Smooth muscle cell (in vitro differentiated cells): ENCODE measurements around the gene HYDIN. TPM values are rescaled to one million over a fixed set of nuclear protein-coding genes. Genes with fewer than 3 reads are reported as not detected.
"Not testable (repeated sequence)": the region's sequence is repeated elsewhere in the genome, so short reads cannot be mapped to it uniquely, and the experiment has no call there.

Experiments
- DNase-seq: peaks from one replicate; lab custom pipeline; 2025; ENCODE audit not compliant: unreplicated experiment; lab: John Stamatoyannopoulos, UW
- H2AFZ ChIP-seq: fragments of 200-600 bp; sonication (generic); 2 replicates; pipeline ENCODE4 v1.6.0; 2016; ENCODE audit warnings: antibody characterized with exemption, low read depth, mild to moderate bottlenecking
- H3F3A ChIP-seq: fragments of 200-600 bp; sonication (generic); 2 replicates; pipeline ENCODE4 v1.6.0; 2017; ENCODE audit warnings: antibody characterized with exemption, low read depth
- H3K27ac ChIP-seq: fragments of 200-600 bp; sonication (generic); 2 replicates; pipeline ENCODE4 v1.5.1; 2016; ENCODE audit warnings: low read depth, mild to moderate bottlenecking
- H3K27me3 ChIP-seq: fragments of 200-600 bp; sonication (generic); 2 replicates; pipeline ENCODE4 v1.6.1; 2016; ENCODE audit warnings: low read depth, mild to moderate bottlenecking
- H3K36me3 ChIP-seq: fragments of 200-600 bp; sonication (generic); 2 replicates; pipeline ENCODE4 v1.5.1; 2016; ENCODE audit warnings: low read depth
- H3K4me1 ChIP-seq: fragments of 200-600 bp; sonication (generic); 2 replicates; pipeline ENCODE4 v1.5.1; 2016; ENCODE audit warnings: low read depth
- H3K4me2 ChIP-seq: fragments of 200-600 bp; sonication (generic); 2 replicates; pipeline ENCODE4 v1.6.0; 2016; ENCODE audit warnings: mild to moderate bottlenecking
- H3K4me3 ChIP-seq: fragments of 200-600 bp; sonication (generic); 2 replicates; pipeline ENCODE4 v1.5.1; 2016; ENCODE audit warnings: mild to moderate bottlenecking
- H3K79me2 ChIP-seq: fragments of 200-600 bp; sonication (generic); 2 replicates; pipeline ENCODE4 v1.6.0; 2016; ENCODE audit warnings: low read depth, mild to moderate bottlenecking
- H3K9ac ChIP-seq: fragments of 200-600 bp; sonication (generic); 2 replicates; pipeline ENCODE4 v1.6.0; 2016; ENCODE audit warnings: low read depth
- H3K9me3 ChIP-seq: fragments of 200-600 bp; sonication (generic); replicated peaks from 2 replicates; pipeline ENCODE4 v1.5.1; 2016; ENCODE audit warnings: low read depth
- H4K20me1 ChIP-seq: fragments of 200-600 bp; sonication (generic); 2 replicates; pipeline ENCODE4 v1.6.0; 2016; ENCODE audit warnings: low read depth
- WGBS: methylation state at CpG from one replicate; pipeline ENCODE4 v1.1.7; 2016; ENCODE audit warnings: low lambda C conversion rate; 5-methylcytosine and 5-hydroxymethylcytosine counted together
- polyA plus RNA-seq: library from polyadenylated mRNA; unstranded; fragments of >200 nt; fragmentation: Nextera tagmentation; extraction: Ambion mirVana; gene quantifications from 2 replicates; pipeline ENCODE4 v1.2.1, GENCODE V29; 2016
- total RNA-seq: library from RNA; depleted of rRNA; stranded (reverse); fragments of >200 nt; gene quantifications from 2 replicates; pipeline ENCODE4 v1.2.3, GENCODE V29; 2014

Gene HYDIN
- total and polyA plus RNA-seq, 2 experiments from 2014 or later: 0.41 to 0.45 TPM

DNA sequence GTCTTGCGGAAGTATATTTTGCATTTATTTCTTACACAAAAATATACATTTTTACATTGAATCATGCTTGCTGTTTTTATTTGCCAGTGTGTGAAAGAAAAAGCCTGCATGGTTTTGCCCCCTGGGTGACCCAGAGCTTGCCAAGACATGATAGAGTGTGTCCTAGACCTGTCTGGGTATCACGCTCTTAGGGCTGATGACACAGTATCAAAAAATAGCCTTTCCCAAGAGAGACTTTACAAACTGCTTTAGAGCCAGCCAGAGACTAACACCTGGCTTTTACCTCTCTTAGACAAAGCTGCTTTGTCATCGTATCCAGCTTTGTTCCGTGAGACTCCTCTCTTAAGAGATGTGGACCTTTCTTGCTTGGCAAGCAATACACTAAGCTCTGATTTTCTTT is 160.7 kb downstream of the HYDIN start:
- not testable (repeated sequence) for H3K27ac ChIP-seq, H4K20me1 ChIP-seq, H3K9me3 ChIP-seq, H3K36me3 ChIP-seq, H3K27me3 ChIP-seq, H3K9ac ChIP-seq, H3K4me1 ChIP-seq, DNase-seq, H3K79me2 ChIP-seq, H2AFZ ChIP-seq, H3K4me2 ChIP-seq, H3K4me3 ChIP-seq, H3F3A ChIP-seq
- 84% methylated on average over 4 of the region's 4 CpGs for WGBS

DNA sequence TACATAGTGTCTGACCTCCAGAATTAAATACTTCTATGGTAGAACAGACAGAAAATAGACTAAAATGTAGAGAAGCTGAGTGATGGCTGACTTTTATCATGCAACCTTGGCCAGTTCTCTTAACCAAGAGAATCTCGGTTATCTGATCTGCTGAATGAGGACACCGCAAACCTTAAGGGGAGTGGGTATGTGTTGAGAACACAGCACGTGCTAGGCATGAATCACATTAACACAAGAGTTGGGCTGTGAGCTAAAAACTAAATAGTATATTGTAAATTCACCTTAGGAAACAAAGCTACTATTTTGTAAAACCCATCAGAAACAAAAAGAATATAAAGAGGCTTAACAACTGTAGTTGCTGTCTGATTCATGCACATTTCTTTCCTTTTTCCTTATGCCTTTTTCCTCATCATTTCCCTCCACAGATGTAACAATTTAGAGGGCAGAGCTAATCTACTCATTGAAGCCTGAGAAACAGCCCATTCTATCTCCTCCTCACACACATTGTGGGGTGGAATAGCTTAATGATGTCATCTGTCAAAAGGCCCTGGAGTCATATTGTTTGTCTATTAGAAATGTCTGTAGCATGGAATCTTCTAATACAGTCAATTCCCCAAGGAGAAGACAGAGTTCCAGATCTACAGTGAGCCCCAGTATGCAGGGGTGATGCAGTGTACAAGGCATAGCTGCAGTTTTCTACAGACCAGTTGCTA is 176.5 kb downstream of the HYDIN start:
- H3K4me2 ChIP-seq, H3K4me3 ChIP-seq, H3K27me3 ChIP-seq, DNase-seq, H3K4me1 ChIP-seq, H2AFZ ChIP-seq, H3K36me3 ChIP-seq, H4K20me1 ChIP-seq, H3K27ac ChIP-seq, H3K79me2 ChIP-seq, H3K9me3 ChIP-seq, H3F3A ChIP-seq, H3K9ac ChIP-seq: not testable (repeated sequence)
- WGBS: 64% methylated on average over 3 of the region's 3 CpGs

- not testable (repeated sequence) for H3K9ac ChIP-seq, H3F3A ChIP-seq, H3K9me3 ChIP-seq, H3K4me3 ChIP-seq, H4K20me1 ChIP-seq, H3K79me2 ChIP-seq, H3K4me2 ChIP-seq, H3K27me3 ChIP-seq, DNase-seq, H2AFZ ChIP-seq, H3K36me3 ChIP-seq, H3K4me1 ChIP-seq
- peak overlapping the region; percentile 84 for H3K27ac ChIP-seq
- 41% methylated on average over 2 of the region's 2 CpGs for whole genome bisulfite sequencing
Observed at GRCh38 chr16:71050307-71050706, 180.2 kb downstream of the HYDIN start.

DNA sequence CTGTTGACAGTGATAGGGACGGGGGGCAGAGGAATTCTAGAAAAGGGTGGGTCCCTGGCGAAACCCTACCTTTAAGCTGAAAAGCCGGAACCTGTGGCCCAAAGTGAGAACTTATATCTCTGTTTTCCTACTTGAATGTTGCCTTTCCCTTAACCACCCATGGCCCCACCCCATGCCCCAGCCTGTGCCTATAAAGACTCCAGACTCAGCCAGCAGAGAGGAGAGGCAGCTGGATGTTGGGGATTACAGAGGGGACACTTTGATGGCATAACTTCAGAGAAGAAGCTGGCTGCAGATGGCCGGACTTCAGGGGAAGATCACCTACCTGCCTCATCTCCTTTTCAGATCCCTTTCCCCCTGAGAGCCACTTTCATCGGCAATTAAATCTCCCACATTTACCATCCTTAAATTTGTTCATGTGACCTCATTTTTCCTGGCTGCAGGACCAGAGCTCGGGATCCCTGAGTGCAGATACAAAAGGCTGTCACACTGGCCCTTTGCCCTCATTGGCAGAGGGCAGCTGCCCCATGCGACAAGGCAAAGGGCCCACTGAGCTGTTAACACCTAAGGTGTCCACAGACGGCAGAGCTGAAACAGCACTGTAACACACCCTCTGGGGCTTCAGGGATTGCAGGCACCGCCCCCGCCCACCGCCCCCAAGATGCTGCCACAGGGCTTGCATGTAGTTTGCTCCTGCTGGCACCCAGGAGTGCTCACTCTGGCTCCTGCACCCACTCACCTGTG is 191.0 kb downstream of the HYDIN start:
- not testable (repeated sequence) for H3K36me3 ChIP-seq
- 90% methylated on average over 8 of the region's 11 CpGs for WGBS

GRCh38 chr16:71038421-71038820 is 192.1 kb downstream of the HYDIN start:
- H3K79me2 ChIP-seq, H3K36me3 ChIP-seq, H3K27ac ChIP-seq, H3K4me2 ChIP-seq, H3K4me1 ChIP-seq, H2AFZ ChIP-seq, DNase-seq, H3K9me3 ChIP-seq, H3K9ac ChIP-seq, H3F3A ChIP-seq, H3K27me3 ChIP-seq, H4K20me1 ChIP-seq, H3K4me3 ChIP-seq: not testable (repeated sequence)
- 96% methylated on average over 4 of the region's 4 CpGs for WGBS

More for the DNA sequence above, 191.0 kb downstream of the HYDIN start:
- not testable (repeated sequence) for H3K27me3 ChIP-seq, H2AFZ ChIP-seq, H3K4me3 ChIP-seq, H3K9me3 ChIP-seq, H3F3A ChIP-seq, DNase-seq, H3K4me2 ChIP-seq, H3K27ac ChIP-seq, H4K20me1 ChIP-seq, H3K4me1 ChIP-seq, H3K9ac ChIP-seq, H3K79me2 ChIP-seq

- not testable (repeated sequence) for H3K4me2 ChIP-seq, H3K4me1 ChIP-seq, H3F3A ChIP-seq, H3K27ac ChIP-seq, H4K20me1 ChIP-seq, H3K9me3 ChIP-seq, DNase-seq, H3K36me3 ChIP-seq, H3K27me3 ChIP-seq, H2AFZ ChIP-seq, H3K79me2 ChIP-seq, H3K4me3 ChIP-seq, H3K9ac ChIP-seq
- WGBS: 47% methylated on average over 6 of the region's 6 CpGs
Observed at GRCh38 chr16:71037987-71038386, 192.5 kb downstream of the HYDIN start.

DNA sequence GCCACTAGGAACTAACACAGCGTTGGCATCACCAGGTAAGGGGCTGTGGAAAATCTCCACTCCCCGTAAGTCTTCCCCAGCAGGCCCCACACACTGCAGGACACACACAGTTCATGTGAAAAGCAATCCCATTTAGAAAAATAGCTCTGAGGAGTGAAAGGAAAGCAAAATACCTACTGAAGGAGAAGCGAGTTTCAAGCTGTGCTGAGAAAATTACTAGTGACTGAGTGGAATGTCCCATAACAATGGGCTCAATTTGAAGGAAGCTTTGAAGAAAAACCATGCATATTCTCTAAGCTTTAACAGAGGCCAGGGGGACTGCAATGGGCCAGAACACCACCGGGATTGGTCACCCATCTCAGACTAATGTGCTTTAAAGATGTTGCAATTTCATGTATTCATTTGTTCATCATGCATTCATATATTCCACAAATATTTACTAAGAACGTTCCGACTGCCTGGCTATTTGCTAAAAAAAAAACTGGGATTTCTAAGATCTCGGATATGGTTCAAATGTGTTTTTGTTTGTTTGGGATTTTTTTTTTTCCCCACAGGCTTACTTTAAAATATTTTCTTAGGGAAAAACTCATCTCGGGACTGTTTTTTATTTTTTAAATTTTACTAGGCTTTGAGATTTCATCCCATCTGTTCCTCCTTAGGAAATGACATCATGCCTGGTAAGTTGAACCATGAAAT is 202.3 kb downstream of the HYDIN start:
- not testable (repeated sequence) for H3K9me3 ChIP-seq, H3K4me3 ChIP-seq, H3K4me2 ChIP-seq, H3K79me2 ChIP-seq, H4K20me1 ChIP-seq, H3K9ac ChIP-seq, H3K4me1 ChIP-seq, H3K27me3 ChIP-seq, DNase-seq, H3F3A ChIP-seq, H3K36me3 ChIP-seq, H3K27ac ChIP-seq
- WGBS: 20% methylated on average over 8 of the region's 8 CpGs
- H2AFZ ChIP-seq: peak overlapping the region; percentile 49

DNA sequence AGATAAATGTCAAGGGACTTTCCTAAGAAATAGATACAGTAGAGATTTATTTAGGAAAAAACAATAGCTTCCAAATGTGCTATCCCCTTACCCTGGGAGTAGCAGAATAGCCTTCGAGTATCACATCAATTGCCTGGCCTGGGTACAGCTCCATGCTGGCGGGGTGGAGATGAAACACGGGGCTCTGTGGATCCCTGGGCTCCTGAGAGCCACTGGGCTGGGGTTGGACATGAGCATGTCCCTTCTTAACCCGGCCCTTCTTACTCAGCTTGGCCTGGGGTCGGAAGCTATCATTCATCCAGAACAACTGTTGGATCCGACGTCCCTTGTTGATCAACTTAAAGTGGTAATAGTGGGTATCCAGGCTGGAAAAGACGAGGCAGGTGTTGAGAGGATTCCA is 203.0 kb downstream of the HYDIN start:
- 56% methylated on average over 1 of the region's 8 CpGs for WGBS
- not testable (repeated sequence) for H3K27ac ChIP-seq, H2AFZ ChIP-seq, H3K4me3 ChIP-seq, H3K9ac ChIP-seq, H4K20me1 ChIP-seq, H3K4me1 ChIP-seq, H3K79me2 ChIP-seq, DNase-seq, H3K4me2 ChIP-seq, H3F3A ChIP-seq, H3K36me3 ChIP-seq, H3K9me3 ChIP-seq, H3K27me3 ChIP-seq
